GM23248 (cell line): Measurements from ENCODE around the gene SLFN5. TPM values are rescaled to one million over a fixed set of nuclear protein-coding genes. Genes with fewer than 3 reads are reported as not detected.

ENCODE experiments used
- DNase-seq: peaks from one replicate; pipeline ENCODE4 v3.0.0-alpha.2; 2015
- H2AFZ ChIP-seq: fragments of 200-600 bp; sonication (generic); 2 replicates; pipeline ENCODE4 v1.6.1; 2016; ENCODE audit warnings: antibody characterized with exemption
- H3F3A ChIP-seq: fragments of 200-600 bp; sonication (generic); 2 replicates; pipeline ENCODE4 v1.6.1; 2016; ENCODE audit warnings: mild to moderate bottlenecking, antibody characterized with exemption, mixed run types; ENCODE audit not compliant: insufficient read depth
- H3K27ac ChIP-seq: fragments of 200-600 bp; sonication (generic); 2 replicates; pipeline ENCODE4 v1.5.1; 2016; ENCODE audit warnings: mild to moderate bottlenecking
- H3K27me3 ChIP-seq: fragments of 200-600 bp; sonication (generic); replicated peaks from 2 replicates; pipeline ENCODE4 v1.6.1; 2016; ENCODE audit warnings: mild to moderate bottlenecking; ENCODE audit not compliant: insufficient read depth
- H3K36me3 ChIP-seq: fragments of 200-600 bp; sonication (generic); 2 replicates; pipeline ENCODE4 v1.6.1; 2016; ENCODE audit warnings: low read depth, mild to moderate bottlenecking
- H3K4me1 ChIP-seq: fragments of 200-600 bp; sonication (generic); 2 replicates; pipeline ENCODE4 v1.6.1; 2016; ENCODE audit warnings: mild to moderate bottlenecking; ENCODE audit not compliant: insufficient read depth
- H3K4me2 ChIP-seq: fragments of 200-600 bp; sonication (generic); one replicate; pipeline ENCODE4 v1.6.1; 2016; ENCODE audit warnings: mild to moderate bottlenecking; ENCODE audit not compliant: unreplicated experiment
- H3K4me3 ChIP-seq: fragments of 200-600 bp; sonication (generic); 2 replicates; pipeline ENCODE4 v1.5.1; 2016; ENCODE audit warnings: mild to moderate bottlenecking
- H3K79me2 ChIP-seq: fragments of 200-600 bp; sonication (generic); 2 replicates; pipeline ENCODE4 v1.6.1; 2016; ENCODE audit warnings: mild to moderate bottlenecking; ENCODE audit not compliant: insufficient read depth
- H3K9ac ChIP-seq: fragments of 200-600 bp; sonication (generic); 2 replicates; pipeline ENCODE4 v1.6.1; 2016; ENCODE audit warnings: mild to moderate bottlenecking
- H3K9me2 ChIP-seq: fragments of 200-600 bp; sonication (generic); 2 replicates; pipeline ENCODE4 v1.6.1; 2016; ENCODE audit warnings: mixed run types, mild to moderate bottlenecking, moderate library complexity; ENCODE audit not compliant: insufficient read depth
- H3K9me3 ChIP-seq: fragments of 200-600 bp; sonication (generic); one replicate; pipeline ENCODE4 v1.6.1; 2017; ENCODE audit warnings: low read depth
- H4K20me1 ChIP-seq: fragments of 200-600 bp; sonication (generic); 2 replicates; pipeline ENCODE4 v1.6.0; 2016; ENCODE audit not compliant: insufficient read depth
- EZH2 ChIP-seq: fragments of 200-600 bp; sonication (generic); IDR thresholded peaks from 2 replicates; pipeline ENCODE4 v1.6.1; 2018; ENCODE audit warnings: antibody characterized with exemption, mild to moderate bottlenecking; ENCODE audit not compliant: insufficient read depth, poor library complexity, severe bottlenecking
- EZH2phosphoT487 ChIP-seq: fragments of 200-600 bp; sonication (generic); IDR thresholded peaks from 2 replicates; pipeline ENCODE4 v1.6.1; 2018; ENCODE audit warnings: antibody characterized with exemption, moderate library complexity, mild to moderate bottlenecking, low read depth; ENCODE audit not compliant: insufficient read depth
- WGBS, 2 experiments: methylation state at CpG; one replicate each; pipeline ENCODE4 v1.1.6; 2015 to 2017; ENCODE audit warnings: low lambda C conversion rate in 2 of 2, low coverage in 1 of 2; ENCODE audit errors: missing lambda C conversion rate in 2 of 2; 5-methylcytosine and 5-hydroxymethylcytosine counted together
- in situ Hi-C: fragments of 300-500 bp; cut with MboI; formaldehyde crosslinking; loops from 2 replicates; pipeline ENCODE4 v1.15.0; 2020
- polyA plus RNA-seq: library from polyadenylated mRNA; unstranded; fragments of >200 nt; fragmentation: Nextera tagmentation; extraction: Ambion mirVana; gene quantifications from 2 replicates; pipeline ENCODE4 v1.2.1, GENCODE V29; 2016
- total RNA-seq: library from RNA; depleted of rRNA; stranded (reverse); fragments of >200 nt; shearing (Covaris generic); gene quantifications from 2 replicates; pipeline ENCODE4 v1.2.3, GENCODE V29; 2014

SLFN5 gene
- total and polyA plus RNA-seq, 2 experiments from 2014 or later: 33.4 to 57.3 TPM

- Histone ChIP-seq H3F3A (peaks cover 7% of the 10 kb centered on the region), H3K4me1 (peaks cover 15% of the 10 kb centered on the region), H3K27ac (no peak overlapping the region), H3K9me2 (no peaks in the 10 kb centered on the region), H3K4me3 (no peak overlapping the region), H4K20me1 (no peaks in the 10 kb centered on the region), H3K9ac (no peak overlapping the region), H3K79me2 (no peaks in the 10 kb centered on the region), H3K27me3 (no peaks in the 10 kb centered on the region), H2AFZ (no peak overlapping the region), H3K36me3 (no peaks in the 10 kb centered on the region), H3K9me3 (no peaks in the 10 kb centered on the region), H3K4me2 (no peak overlapping the region)
- 83 to 84% methylated on average over 3 of the region's 3 CpGs for WGBS, 2 experiments
- DNase-seq: no peak
- TF ChIP-seq EZH2phosphoT487 (no peak), EZH2 (no peak)
- in situ Hi-C loops: loop anchor here (5.0 kb wide), 1 partner anchor 225 kb away; the partner anchor contains the start of gene SLFN12L
These were observed 69.5 kb downstream of the SLFN5 start for GRCh38 chr17:35312346-35312745.

GRCh38 chr17:35312790-35313711 lies 70.2 kb downstream of the SLFN5 start:
- no peaks in the 10 kb centered on the region for H3K9me3 ChIP-seq
- DNase-seq: peak; percentile 77
- no peaks in the 10 kb centered on the region for H3K36me3 ChIP-seq
- peaks cover 7% of the 10 kb centered on the region for H3F3A ChIP-seq
- H3K4me1 ChIP-seq: peaks cover 15% of the 10 kb centered on the region
- peak overlapping the region; percentile 62 for H3K4me3 ChIP-seq
- WGBS, 2 experiments: 22% methylated on average over 20 of the region's 20 CpGs
- TF ChIP-seq EZH2phosphoT487 (no peak), EZH2 (no peak)
- H2AFZ ChIP-seq: peak overlapping the region; percentile 78
- H3K79me2 ChIP-seq: no peaks in the 10 kb centered on the region
- peak overlapping the region; percentile 80 for H3K4me2 ChIP-seq
- in situ Hi-C loops: loop anchor here (5.0 kb wide), 1 partner anchor 224 kb away; the partner anchor contains the start of gene SLFN12L
- H3K9me2 ChIP-seq: no peaks in the 10 kb centered on the region
- H3K27me3 ChIP-seq: no peaks in the 10 kb centered on the region
- no peak overlapping the region for H3K27ac ChIP-seq
- H4K20me1 ChIP-seq: no peaks in the 10 kb centered on the region
- peak overlapping the region; percentile 33 for H3K9ac ChIP-seq

GRCh38 chr17:35313875-35314409 lies 71.1 kb downstream of the SLFN5 start:
- no peaks in the 10 kb centered on the region for H3K36me3 ChIP-seq
- in situ Hi-C loops: loop anchor here (5.0 kb wide), 1 partner anchor 223 kb away; the partner anchor contains the start of gene SLFN12L
- no peak overlapping the region for H3K27ac ChIP-seq
- no peaks in the 10 kb centered on the region for H3K79me2 ChIP-seq
- H2AFZ ChIP-seq: no peak overlapping the region
- H3K4me2 ChIP-seq: no peak overlapping the region
- peaks cover 7% of the 10 kb centered on the region for H3F3A ChIP-seq
- H4K20me1 ChIP-seq: no peaks in the 10 kb centered on the region
- peaks cover 6% of the 10 kb centered on the region; the same call in 1 of the 2 replicates for H3K27me3 ChIP-seq
- TF ChIP-seq EZH2phosphoT487 (no peak), EZH2 (no peak)
- 63 to 73% methylated on average over 18 to 19 of the region's 19 CpGs for WGBS, 2 experiments
- no peak overlapping the region for H3K4me3 ChIP-seq
- no peaks in the 10 kb centered on the region for H3K9me3 ChIP-seq
- H3K4me1 ChIP-seq: peaks cover 15% of the 10 kb centered on the region
- DNase-seq: peak; percentile 0
- no peak overlapping the region for H3K9ac ChIP-seq
- no peaks in the 10 kb centered on the region for H3K9me2 ChIP-seq

- TF ChIP-seq EZH2: no peak
- Histone ChIP-seq H3K4me2 (peak overlapping the region; percentile 26), H3K27ac (peak overlapping the region; percentile 43; the same call in 1 of the 2 replicates), H3K9me3 (no peaks in the 10 kb centered on the region), H3K4me3 (no peak overlapping the region), H3K27me3 (peaks cover 7% of the 10 kb centered on the region; the same call in 1 of the 2 replicates), H3K36me3 (no peaks in the 10 kb centered on the region), H3K9ac (peak overlapping the region; percentile 23; the same call in 1 of the 2 replicates), H3K79me2 (no peaks in the 10 kb centered on the region), H2AFZ (peak overlapping the region; percentile 28; the same call in 1 of the 2 replicates), H3F3A (peaks cover 7% of the 10 kb centered on the region), H3K4me1 (peaks cover 15% of the 10 kb centered on the region), H3K9me2 (no peaks in the 10 kb centered on the region), H4K20me1 (no peaks in the 10 kb centered on the region)
- 83 to 86% methylated on average over 9 of the region's 9 CpGs for WGBS, 2 experiments
- DNase-seq: peak; percentile 51
- in situ Hi-C loops: loop anchor here (5.0 kb wide), 1 partner anchor 223 kb away; the partner anchor contains the start of gene SLFN12L
These were observed 71.7 kb downstream of the SLFN5 start for GRCh38 chr17:35314415-35315216.
